Measurements from ENCODE around the gene GPATCH2. TPM values are rescaled to one million over a fixed set of nuclear protein-coding genes. Genes with fewer than 3 reads are reported as not detected.

GPATCH2 gene
- total RNA-seq, 1 donor, result 20.6 TPM

GRCh38 chr1:217431395-217431794, 199.5 kb downstream of the GPATCH2 start:
- no peak overlapping the region for H3K4me2 ChIP-seq (ENCODE audit: insufficient read depth, low read length)
- no peaks in the 10 kb centered on the region for H4K20me1 ChIP-seq (ENCODE audit: insufficient read depth, low read length)
- no peak for DNase-seq (ENCODE audit: insufficient read length, low spot score, missing footprints)
- no peak overlapping the region for H3K4me3 ChIP-seq (ENCODE audit: insufficient read depth, low read length)
- no peaks in the 10 kb centered on the region for H3K27me3 ChIP-seq (ENCODE audit: insufficient read depth, low read length)
- no peak overlapping the region for H2AFZ ChIP-seq (ENCODE audit: low read length)
- no peaks in the 10 kb centered on the region for H3K9me3 ChIP-seq (ENCODE audit: low read depth, low read length)
- no peaks in the 10 kb centered on the region for H3K4me1 ChIP-seq (ENCODE audit: insufficient read depth, low read length)
- H3K36me3 ChIP-seq (ENCODE audit: insufficient read depth, low read length), result no peaks in the 10 kb centered on the region
- TF ChIP-seq CTCF (IDR thresholded peaks at IDR 0.05; ENCODE audit: extremely low read depth, low read depth, low read length), result peak; percentile 22
- H3K27ac ChIP-seq (ENCODE audit: low read depth, low read length), result no peak overlapping the region
- no peaks in the 10 kb centered on the region for H3K79me2 ChIP-seq (ENCODE audit: insufficient read depth, low read length)

- Histone ChIP-seq H3K27me3 (ENCODE audit: insufficient read depth, low read length) (no peaks in the 10 kb centered on the region), H3K4me3 (ENCODE audit: insufficient read depth, low read length) (no peak overlapping the region), H3K4me1 (ENCODE audit: insufficient read depth, low read length) (no peaks in the 10 kb centered on the region), H3K79me2 (ENCODE audit: insufficient read depth, low read length) (no peaks in the 10 kb centered on the region), H4K20me1 (ENCODE audit: insufficient read depth, low read length) (no peaks in the 10 kb centered on the region), H3K27ac (ENCODE audit: low read depth, low read length) (no peak overlapping the region), H3K36me3 (ENCODE audit: insufficient read depth, low read length) (no peaks in the 10 kb centered on the region), H3K4me2 (ENCODE audit: insufficient read depth, low read length) (no peak overlapping the region), H3K9me3 (ENCODE audit: low read depth, low read length) (no peaks in the 10 kb centered on the region), H2AFZ (ENCODE audit: low read length) (no peak overlapping the region)
- no peak for TF ChIP-seq CTCF (IDR thresholded peaks at IDR 0.05; ENCODE audit: extremely low read depth, low read depth, low read length)
- no peak for DNase-seq (ENCODE audit: insufficient read length, low spot score, missing footprints)
These were observed 205.5 kb downstream of the GPATCH2 start for GRCh38 chr1:217425422-217425821.

DNA sequence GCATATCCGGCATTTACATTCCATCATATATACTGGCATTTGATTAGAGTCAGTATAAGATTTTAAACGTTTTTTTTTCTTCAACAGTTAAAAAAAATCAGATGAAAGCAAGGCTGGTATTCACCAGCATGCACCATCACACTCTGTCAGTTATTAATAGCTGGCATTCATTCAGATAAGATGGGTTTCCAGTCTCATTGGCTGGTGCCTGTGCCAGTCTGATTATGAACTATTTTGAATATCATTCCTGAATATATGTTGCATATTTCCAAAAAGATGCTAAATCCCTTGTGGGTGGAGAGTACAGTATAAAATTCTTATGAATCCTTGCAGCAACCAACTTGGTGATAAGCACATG, 211.7 kb downstream of the GPATCH2 start:
- H3K27me3 ChIP-seq (ENCODE audit: insufficient read depth, low read length), result no peaks in the 10 kb centered on the region
- H3K79me2 ChIP-seq (ENCODE audit: insufficient read depth, low read length), result no peaks in the 10 kb centered on the region
- H3K9me3 ChIP-seq (ENCODE audit: low read depth, low read length), result no peaks in the 10 kb centered on the region
- H3K4me3 ChIP-seq (ENCODE audit: insufficient read depth, low read length), result no peak overlapping the region
- H2AFZ ChIP-seq (ENCODE audit: low read length), result no peak overlapping the region
- no peak for DNase-seq (ENCODE audit: insufficient read length, low spot score, missing footprints)
- peak overlapping the region; percentile 69 for H3K4me2 ChIP-seq (ENCODE audit: insufficient read depth, low read length)
- H3K27ac ChIP-seq (ENCODE audit: low read depth, low read length), result no peak overlapping the region
- no peaks in the 10 kb centered on the region for H3K4me1 ChIP-seq (ENCODE audit: insufficient read depth, low read length)
- no peak for TF ChIP-seq CTCF (IDR thresholded peaks at IDR 0.05; ENCODE audit: extremely low read depth, low read depth, low read length)
- H3K36me3 ChIP-seq (ENCODE audit: insufficient read depth, low read length), result no peaks in the 10 kb centered on the region
- no peaks in the 10 kb centered on the region for H4K20me1 ChIP-seq (ENCODE audit: insufficient read depth, low read length)

- no peaks in the 10 kb centered on the region for H3K27me3 ChIP-seq (ENCODE audit: insufficient read depth, low read length)
- no peaks in the 10 kb centered on the region for H3K4me1 ChIP-seq (ENCODE audit: insufficient read depth, low read length)
- peak overlapping the region; percentile 69 for H3K4me2 ChIP-seq (ENCODE audit: insufficient read depth, low read length)
- no peaks in the 10 kb centered on the region for H3K79me2 ChIP-seq (ENCODE audit: insufficient read depth, low read length)
- H4K20me1 ChIP-seq (ENCODE audit: insufficient read depth, low read length), result no peaks in the 10 kb centered on the region
- H3K36me3 ChIP-seq (ENCODE audit: insufficient read depth, low read length), result no peaks in the 10 kb centered on the region
- peak overlapping the region; percentile 90 for H2AFZ ChIP-seq (ENCODE audit: low read length)
- H3K4me3 ChIP-seq (ENCODE audit: insufficient read depth, low read length), result peak overlapping the region; percentile 35
- no peak for TF ChIP-seq CTCF (IDR thresholded peaks at IDR 0.05; ENCODE audit: extremely low read depth, low read depth, low read length)
- no peaks in the 10 kb centered on the region for H3K9me3 ChIP-seq (ENCODE audit: low read depth, low read length)
- H3K27ac ChIP-seq (ENCODE audit: low read depth, low read length), result no peak overlapping the region
- DNase-seq (ENCODE audit: insufficient read length, low spot score, missing footprints), result no peak
These were observed 212.4 kb downstream of the GPATCH2 start for GRCh38 chr1:217418269-217419193.

Measured in osteoblast (primary cell).